ENCODE results near the gene CLMP. TPM values are rescaled to one million over a fixed set of nuclear protein-coding genes. Genes with fewer than 3 reads are reported as not detected.

The CLMP gene
- total RNA-seq = 267 and 619 TPM in 2 replicates

GRCh38 chr11:123195188-123196059, at the start of gene CLMP:
TSS of gene CLMP (minus strand) at chr11:123195248. CDS start at chr11:123194940, 308 bp downstream.

GRCh38 chr11:123061403-123062157, 133.5 kb downstream of the CLMP start, which contains the start of gene HSPA8:
TSS of gene HSPA8 (minus strand) at chr11:123062136. CDS start at chr11:123061324, 812 bp downstream.

Small RNA genes within 50 kb of the gene (small RNA-seq; reads per million reads assigned to genes)
- gene RPL31P47 (ENCODE audit: low replicate concordance) (not detected), gene SNORD14C (ENCODE audit: low replicate concordance) (not detected), gene SNORD14D (ENCODE audit: low replicate concordance) (not detected), gene SNORD14E (ENCODE audit: low replicate concordance) (277 reads per million, percentile 99 among the genes with 10 or more reads in this experiment)

Other genes with a start within 250 kb of the CLMP start
- gene BSX, start 213.4 kb downstream of the CLMP start, total RNA-seq = not detected in 2 replicates
- gene HSPA8, start 133.1 kb downstream of the CLMP start, total RNA-seq = 1,642 and 3,787 TPM in 2 replicates
- 0.44 and 25.3 TPM in 2 replicates for gene GRAMD1B, start 235.0 kb upstream of the CLMP start, total RNA-seq

Data from placental pericyte (primary cell).